ENCODE results near the gene PPP2R2B. TPM values are rescaled to one million over a fixed set of nuclear protein-coding genes. Genes with fewer than 3 reads are reported as not detected.

PPP2R2B gene
- total and polyA plus RNA-seq, 4 donors: 2.0 to 27.3 (median 12.0) TPM

DNA sequence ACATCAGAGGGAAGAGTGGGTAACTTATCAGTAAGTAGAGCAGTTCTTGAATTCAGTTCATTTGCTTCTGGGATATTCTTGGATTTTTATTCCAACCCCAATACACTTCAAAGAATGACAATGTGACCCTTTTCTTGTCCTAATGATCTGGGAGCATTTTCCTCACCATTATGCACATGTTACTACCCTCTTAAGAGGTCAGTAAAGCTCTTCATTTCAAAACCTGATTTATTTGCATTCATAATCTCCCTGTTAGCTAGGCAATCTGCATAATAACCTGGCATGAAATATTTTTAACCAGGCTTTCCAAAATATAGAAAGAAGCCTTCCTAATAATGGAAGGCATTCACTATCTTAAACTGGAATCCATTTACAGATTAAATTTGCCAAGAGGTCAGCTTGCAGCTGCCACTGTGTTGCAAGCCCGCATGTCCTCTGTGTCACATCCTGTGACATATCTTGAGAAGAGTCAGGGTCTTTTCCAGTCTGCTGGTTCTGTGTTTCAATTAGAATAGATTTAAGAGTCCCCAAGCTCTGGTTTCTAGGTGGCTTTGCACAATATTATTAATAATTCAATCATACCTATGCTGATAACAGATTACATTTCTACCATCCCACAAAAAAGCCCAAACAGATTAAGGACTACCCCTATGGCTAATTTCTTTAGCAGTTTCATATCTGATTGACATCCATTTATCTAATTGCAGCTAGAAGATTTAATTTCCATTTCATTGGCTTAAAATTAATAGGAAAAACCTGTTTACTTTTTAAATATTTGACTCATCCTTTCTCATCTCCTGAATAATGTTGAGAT is 30.9 kb upstream of the PPP2R2B start:
- intact Hi-C loops (cut with DNase I): no loop called here
- no peaks in the 10 kb centered on the region for H3K27me3 ChIP-seq (ENCODE audit: control insufficient read depth in 1 of 2, insufficient read depth in 2 of 2, low read length in 1 of 2)
- no peak overlapping the region for H3K27ac ChIP-seq (ENCODE audit: low read depth in 1 of 2, low read length in 2 of 2)
- H3K36me3 ChIP-seq (ENCODE audit: control insufficient read depth in 1 of 2, insufficient read depth in 2 of 2, low read length in 1 of 2): no peaks in the 10 kb centered on the region
- no peak overlapping the region for H3K4me3 ChIP-seq (ENCODE audit: low read length in 2 of 2)
- 52 to 56% methylated on average over 1 of the region's 1 CpG for WGBS, 2 donors
- DNase-seq (no peak), ATAC-seq (ENCODE audit: low FRiP score) (no peak)
- H3K4me1 ChIP-seq (ENCODE audit: control insufficient read depth in 1 of 2, insufficient read depth in 2 of 2, low read length in 2 of 2): no peaks in the 10 kb centered on the region
- no peaks in the 10 kb centered on the region for H3K9me3 ChIP-seq (ENCODE audit: control insufficient read depth, low read length)

DNA sequence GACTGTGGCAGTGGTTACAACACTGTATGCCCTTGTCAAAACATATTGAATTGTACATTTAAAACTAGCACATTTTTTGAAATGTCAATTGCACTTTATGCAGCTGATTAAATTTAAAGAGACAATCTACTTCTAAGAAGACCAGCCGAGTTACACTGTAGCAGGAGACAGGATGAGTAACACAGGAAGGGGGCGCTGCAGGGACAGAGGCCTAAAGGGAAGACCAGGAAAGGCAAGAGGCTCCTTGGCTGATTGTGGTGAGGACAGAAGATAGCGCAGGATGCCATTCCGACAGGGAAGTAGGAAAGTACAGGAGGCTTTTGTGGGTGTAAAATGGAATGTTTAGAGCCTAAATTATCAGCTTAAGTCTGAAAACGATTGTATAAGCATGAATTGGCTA is 28.2 kb upstream of the PPP2R2B start:
- no peak overlapping the region for H3K27ac ChIP-seq (ENCODE audit: low read depth in 1 of 2, low read length in 2 of 2)
- H3K4me3 ChIP-seq (ENCODE audit: low read length in 2 of 2): no peak overlapping the region
- H3K27me3 ChIP-seq (ENCODE audit: control insufficient read depth in 1 of 2, insufficient read depth in 2 of 2, low read length in 1 of 2): no peaks in the 10 kb centered on the region
- DNase-seq (no peak), ATAC-seq (ENCODE audit: low FRiP score) (no peak)
- no peaks in the 10 kb centered on the region for H3K9me3 ChIP-seq (ENCODE audit: control insufficient read depth, low read length)
- intact Hi-C loops (cut with DNase I): no loop called here
- H3K36me3 ChIP-seq (ENCODE audit: control insufficient read depth in 1 of 2, insufficient read depth in 2 of 2, low read length in 1 of 2): no peaks in the 10 kb centered on the region
- 57 to 62% methylated on average over 5 of the region's 5 CpGs for WGBS, 2 donors
- no peaks in the 10 kb centered on the region for H3K4me1 ChIP-seq (ENCODE audit: control insufficient read depth in 1 of 2, insufficient read depth in 2 of 2, low read length in 2 of 2)

DNA sequence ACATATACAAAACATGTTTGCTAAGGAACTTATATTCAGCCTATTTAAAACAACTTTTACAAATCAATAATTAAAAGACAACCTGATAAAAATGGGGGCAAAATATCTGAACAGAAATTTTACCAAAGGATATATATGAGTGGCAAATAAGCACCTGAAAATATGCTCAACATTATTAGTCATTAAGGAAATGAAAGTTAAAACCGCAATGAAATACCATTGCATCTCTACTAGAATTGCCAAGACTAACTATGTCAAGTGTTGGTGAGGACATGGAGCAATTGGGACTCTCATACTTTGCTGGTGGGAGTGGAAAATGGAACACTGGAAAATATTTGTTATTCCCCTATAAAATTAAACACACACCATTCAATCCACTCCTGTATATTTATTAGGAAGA is 26.3 kb upstream of the PPP2R2B start:
- DNase-seq: no peak
- H3K9me3 ChIP-seq (ENCODE audit: control insufficient read depth, low read length): no peaks in the 10 kb centered on the region

DNA sequence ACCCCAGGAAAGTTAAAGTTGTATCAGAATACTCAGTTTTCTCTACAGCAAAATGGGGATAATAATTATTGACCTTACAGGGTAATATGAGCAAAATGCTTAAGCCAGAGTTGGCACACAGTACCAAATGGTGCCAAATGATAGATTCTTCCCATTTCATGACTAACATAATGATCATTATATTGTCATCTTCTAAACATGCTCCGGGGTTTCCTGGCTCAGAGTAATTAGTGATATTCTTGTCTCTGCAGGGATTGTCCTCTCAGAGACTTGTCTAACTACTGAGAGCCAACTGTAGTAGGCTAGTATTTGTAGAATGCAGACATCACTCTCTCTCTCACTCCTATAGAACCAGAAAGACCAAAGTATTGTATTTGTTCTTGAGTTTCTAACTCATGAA is 25.2 kb upstream of the PPP2R2B start:
- WGBS, 2 donors: 83 to 87% methylated on average over 1 of the region's 1 CpG
- H3K27me3 ChIP-seq (ENCODE audit: control insufficient read depth in 1 of 2, insufficient read depth in 2 of 2, low read length in 1 of 2): no peaks in the 10 kb centered on the region
- ATAC-seq (ENCODE audit: low FRiP score) (no peak), DNase-seq (no peak)
- H3K4me3 ChIP-seq (ENCODE audit: low read length in 2 of 2): no peak overlapping the region
- H3K4me1 ChIP-seq (ENCODE audit: control insufficient read depth in 1 of 2, insufficient read depth in 2 of 2, low read length in 2 of 2): no peaks in the 10 kb centered on the region
- H3K9me3 ChIP-seq (ENCODE audit: control insufficient read depth, low read length): no peaks in the 10 kb centered on the region
- intact Hi-C loops (cut with DNase I): no loop called here
- no peak overlapping the region for H3K27ac ChIP-seq (ENCODE audit: low read depth in 1 of 2, low read length in 2 of 2)
- H3K36me3 ChIP-seq (ENCODE audit: control insufficient read depth in 1 of 2, insufficient read depth in 2 of 2, low read length in 1 of 2): no peaks in the 10 kb centered on the region

More for the DNA sequence above, 26.3 kb upstream of the PPP2R2B start:
- no peak overlapping the region for H3K27ac ChIP-seq (ENCODE audit: low read depth in 1 of 2, low read length in 2 of 2)
- H3K4me1 ChIP-seq (ENCODE audit: control insufficient read depth in 1 of 2, insufficient read depth in 2 of 2, low read length in 2 of 2): no peaks in the 10 kb centered on the region
- intact Hi-C loops (cut with DNase I): no loop called here
- no peak for ATAC-seq (ENCODE audit: low FRiP score)
- 91% methylated on average over 1 of the region's 1 CpG for WGBS, 2 donors
- no peaks in the 10 kb centered on the region for H3K27me3 ChIP-seq (ENCODE audit: control insufficient read depth in 1 of 2, insufficient read depth in 2 of 2, low read length in 1 of 2)
- H3K36me3 ChIP-seq (ENCODE audit: control insufficient read depth in 1 of 2, insufficient read depth in 2 of 2, low read length in 1 of 2): no peaks in the 10 kb centered on the region
- no peak overlapping the region for H3K4me3 ChIP-seq (ENCODE audit: low read length in 2 of 2)

DNA sequence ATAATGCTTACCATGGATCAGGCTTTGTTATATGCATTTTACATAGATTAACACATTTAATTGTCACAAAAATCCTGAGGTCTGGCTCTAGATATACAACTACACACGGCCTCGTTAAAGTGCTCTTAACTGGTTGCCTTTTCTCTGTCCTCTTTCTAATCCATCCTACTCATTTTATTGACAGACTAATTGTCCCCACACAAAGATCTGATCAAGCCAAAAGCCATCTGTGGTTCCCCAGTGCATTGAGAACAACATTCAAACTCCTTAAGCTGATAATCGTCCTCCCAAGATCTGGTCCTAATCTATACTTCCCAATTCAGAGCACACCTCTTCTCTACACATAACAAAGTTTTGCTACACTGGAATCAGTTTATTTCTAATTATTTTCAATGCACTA is 23.9 kb upstream of the PPP2R2B start:
- 80 to 87% methylated on average over 3 of the region's 3 CpGs for WGBS, 2 donors
- Histone ChIP-seq H3K4me3 (ENCODE audit: low read length in 2 of 2) (no peak overlapping the region), H3K36me3 (ENCODE audit: control insufficient read depth in 1 of 2, insufficient read depth in 2 of 2, low read length in 1 of 2) (no peaks in the 10 kb centered on the region), H3K9me3 (ENCODE audit: control insufficient read depth, low read length) (no peaks in the 10 kb centered on the region), H3K4me1 (ENCODE audit: control insufficient read depth in 1 of 2, insufficient read depth in 2 of 2, low read length in 2 of 2) (no peaks in the 10 kb centered on the region), H3K27ac (ENCODE audit: low read depth in 1 of 2, low read length in 2 of 2) (no peak overlapping the region), H3K27me3 (ENCODE audit: control insufficient read depth in 1 of 2, insufficient read depth in 2 of 2, low read length in 1 of 2) (no peaks in the 10 kb centered on the region)
- ATAC-seq (ENCODE audit: low FRiP score): no peak
- DNase-seq: no peak
- intact Hi-C loops (cut with DNase I): no loop called here

DNA sequence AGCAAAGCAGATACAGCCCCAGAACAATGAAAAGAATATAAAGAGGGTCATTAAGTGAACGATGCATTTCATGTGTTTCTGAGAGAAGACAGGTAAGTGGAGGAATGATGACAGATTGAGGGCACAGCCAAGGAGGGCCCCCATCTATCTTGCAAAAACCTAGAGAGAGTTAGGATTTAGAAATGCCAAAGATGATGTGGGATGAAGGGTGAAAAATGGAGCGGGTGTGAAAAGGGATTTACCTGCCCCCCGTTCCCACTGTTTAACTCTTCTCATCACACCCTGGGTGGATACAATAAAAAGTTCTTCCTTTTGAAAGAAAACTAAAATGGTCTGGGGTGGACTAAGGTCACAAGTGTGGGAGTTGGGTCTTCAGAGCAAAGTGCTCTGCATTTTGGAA is 18.5 kb upstream of the PPP2R2B start:
- Histone ChIP-seq H3K4me3 (ENCODE audit: low read length in 2 of 2) (no peak overlapping the region), H3K27me3 (ENCODE audit: control insufficient read depth in 1 of 2, insufficient read depth in 2 of 2, low read length in 1 of 2) (no peaks in the 10 kb centered on the region), H3K4me1 (ENCODE audit: control insufficient read depth in 1 of 2, insufficient read depth in 2 of 2, low read length in 2 of 2) (no peaks in the 10 kb centered on the region), H3K27ac (ENCODE audit: low read depth in 1 of 2, low read length in 2 of 2) (no peak overlapping the region), H3K36me3 (ENCODE audit: control insufficient read depth in 1 of 2, insufficient read depth in 2 of 2, low read length in 1 of 2) (no peaks in the 10 kb centered on the region), H3K9me3 (ENCODE audit: control insufficient read depth, low read length) (no peaks in the 10 kb centered on the region)
- WGBS, 2 donors: 83 to 91% methylated on average over 3 of the region's 3 CpGs
- no peak for DNase-seq
- intact Hi-C loops (cut with DNase I): no loop called here
- ATAC-seq (ENCODE audit: low FRiP score): no peak

DNA sequence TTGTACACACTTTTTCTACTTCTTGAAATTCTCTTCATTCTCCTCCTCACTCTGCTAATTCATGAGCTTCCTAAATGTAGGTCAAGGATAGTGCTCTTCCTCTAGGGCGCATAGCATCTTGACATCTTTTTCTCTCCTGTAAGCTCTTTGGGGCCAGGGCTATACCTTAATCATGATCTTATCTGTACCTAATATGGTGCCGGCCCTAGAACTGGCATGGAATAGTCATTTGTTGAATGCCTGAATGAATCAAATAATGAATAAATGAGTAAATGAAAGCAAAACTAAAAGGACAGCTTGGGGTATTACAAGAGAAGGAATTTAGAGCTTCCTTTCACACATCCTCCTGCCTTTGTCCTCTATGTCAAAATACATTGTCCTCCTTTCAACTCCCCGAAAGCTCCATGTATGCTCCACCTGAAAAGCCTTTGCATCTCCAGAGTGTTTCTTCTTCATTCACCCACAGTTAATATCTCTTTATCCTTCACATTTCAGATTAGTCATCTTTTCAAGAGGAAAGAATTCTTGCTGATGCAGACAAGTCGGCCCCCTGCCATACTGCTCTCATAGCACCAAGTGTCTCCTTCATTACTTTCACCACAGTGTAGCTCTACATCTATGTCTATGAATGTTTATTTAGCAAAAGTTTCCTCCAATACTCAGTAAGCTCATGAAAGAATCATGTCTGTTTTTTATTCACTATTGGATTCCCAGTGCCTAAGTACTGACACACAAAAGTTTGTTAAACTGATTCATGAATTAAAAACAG is 16.4 kb upstream of the PPP2R2B start:
- no peaks in the 10 kb centered on the region for H3K27me3 ChIP-seq (ENCODE audit: control insufficient read depth in 1 of 2, insufficient read depth in 2 of 2, low read length in 1 of 2)
- no peak overlapping the region for H3K4me3 ChIP-seq (ENCODE audit: low read length in 2 of 2)
- no peak overlapping the region for H3K27ac ChIP-seq (ENCODE audit: low read depth in 1 of 2, low read length in 2 of 2)
- peaks cover 0 to 3% of the 10 kb centered on the region in 2 donors for H3K4me1 ChIP-seq (ENCODE audit: control insufficient read depth in 1 of 2, insufficient read depth in 2 of 2, low read length in 2 of 2)
- no peak for ATAC-seq (ENCODE audit: low FRiP score)
- no peak for DNase-seq
- no peaks in the 10 kb centered on the region for H3K9me3 ChIP-seq (ENCODE audit: control insufficient read depth, low read length)
- H3K36me3 ChIP-seq (ENCODE audit: control insufficient read depth in 1 of 2, insufficient read depth in 2 of 2, low read length in 1 of 2): no peaks in the 10 kb centered on the region
- WGBS, 2 donors: 83% methylated on average over 4 of the region's 4 CpGs
- intact Hi-C loops (cut with DNase I): no loop called here

DNA sequence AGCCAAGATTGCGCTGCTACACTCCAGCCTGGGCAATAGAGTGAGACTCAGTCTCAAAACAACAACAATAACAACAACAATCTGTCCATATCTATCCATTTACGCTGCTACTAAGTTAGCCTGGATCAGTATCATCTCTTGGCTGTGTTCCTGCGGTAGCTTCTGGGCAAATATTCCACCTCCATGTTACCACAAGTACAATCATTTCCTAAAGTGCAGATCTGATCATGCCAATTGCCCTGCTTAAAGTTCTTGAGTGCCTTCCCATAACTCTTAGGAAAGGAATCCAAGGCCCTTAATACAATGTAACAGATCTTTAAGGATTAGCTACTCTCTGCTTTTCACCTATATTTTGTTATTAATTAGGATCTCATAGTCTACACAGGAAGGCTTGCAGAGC is 15.4 kb upstream of the PPP2R2B start:
- ATAC-seq (ENCODE audit: low FRiP score): no peak
- H3K4me1 ChIP-seq (ENCODE audit: control insufficient read depth in 1 of 2, insufficient read depth in 2 of 2, low read length in 2 of 2): peaks cover 0 to 3% of the 10 kb centered on the region in 2 donors
- no peaks in the 10 kb centered on the region for H3K27me3 ChIP-seq (ENCODE audit: control insufficient read depth in 1 of 2, insufficient read depth in 2 of 2, low read length in 1 of 2)
- no peaks in the 10 kb centered on the region for H3K9me3 ChIP-seq (ENCODE audit: control insufficient read depth, low read length)
- no peak overlapping the region for H3K4me3 ChIP-seq (ENCODE audit: low read length in 2 of 2)
- H3K27ac ChIP-seq (ENCODE audit: low read depth in 1 of 2, low read length in 2 of 2): no peak overlapping the region
- intact Hi-C loops (cut with DNase I): no loop called here
- H3K36me3 ChIP-seq (ENCODE audit: control insufficient read depth in 1 of 2, insufficient read depth in 2 of 2, low read length in 1 of 2): no peaks in the 10 kb centered on the region
- 85 to 88% methylated on average over 3 of the region's 3 CpGs for WGBS, 2 donors
- no peak for DNase-seq

DNA sequence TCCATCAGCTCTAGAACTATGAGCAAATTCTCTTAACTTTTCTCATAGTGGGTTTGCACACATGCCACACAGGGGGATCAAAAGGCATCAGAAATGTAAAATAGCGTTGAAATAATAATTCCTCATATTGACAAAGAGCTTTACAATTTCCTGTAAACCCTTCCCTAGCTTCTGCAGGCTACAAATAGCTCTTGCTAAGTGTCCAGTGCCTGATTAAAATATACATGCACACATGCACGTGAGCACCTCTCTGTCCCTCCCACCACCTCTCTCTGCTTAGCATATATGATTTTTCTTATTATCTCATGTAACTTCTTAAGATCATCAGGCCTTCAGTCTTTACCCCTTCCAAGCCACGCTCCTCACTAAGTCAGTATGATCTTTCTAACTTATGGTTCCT is 13.7 kb upstream of the PPP2R2B start:
- no peak overlapping the region for H3K4me3 ChIP-seq (ENCODE audit: low read length in 2 of 2)
- DNase-seq (no peak), ATAC-seq (ENCODE audit: low FRiP score) (no peak)
- H3K27ac ChIP-seq (ENCODE audit: low read depth in 1 of 2, low read length in 2 of 2): no peak overlapping the region
- H3K9me3 ChIP-seq (ENCODE audit: control insufficient read depth, low read length): no peaks in the 10 kb centered on the region
- H3K4me1 ChIP-seq (ENCODE audit: control insufficient read depth in 1 of 2, insufficient read depth in 2 of 2, low read length in 2 of 2): peaks cover 0 to 3% of the 10 kb centered on the region in 2 donors
- intact Hi-C loops (cut with DNase I): no loop called here
- no peaks in the 10 kb centered on the region for H3K27me3 ChIP-seq (ENCODE audit: control insufficient read depth in 1 of 2, insufficient read depth in 2 of 2, low read length in 1 of 2)
- H3K36me3 ChIP-seq (ENCODE audit: control insufficient read depth in 1 of 2, insufficient read depth in 2 of 2, low read length in 1 of 2): no peaks in the 10 kb centered on the region
- WGBS, 2 donors: 65 to 67% methylated on average over 3 of the region's 3 CpGs

Measured in aorta (tissue), 5 donors.